Neutrophil (primary cell): Measurements from ENCODE around the gene RIPK3.

Source experiments
- H3K27ac ChIP-seq: fragments of 200-600 bp; sonication (generic); 2 replicates; pipeline ENCODE4 v1.5.1; 2016; ENCODE audit warnings: mild to moderate bottlenecking, moderate library complexity
- H3K27me3 ChIP-seq: fragments of 200-600 bp; sonication (generic); 2 replicates; pipeline ENCODE4 v1.6.0; 2016; ENCODE audit warnings: mild to moderate bottlenecking
- H3K36me3 ChIP-seq: fragments of 200-600 bp; sonication (generic); 2 replicates; pipeline ENCODE4 v1.5.1; 2017
- H3K4me1 ChIP-seq, 2 experiments: fragments of 200-600 bp in 1 of 2; sonication (generic) in 1 of 2; 1 replicate in 1 of 2; 2 replicates in 1 of 2; pipeline versions ENCODE4 v1.5.1 to v1.6.1; 2013 to 2016; ENCODE audit warnings: low read depth in 1 of 2, low read length in 1 of 2, mild to moderate bottlenecking in 1 of 2, moderate library complexity in 1 of 2; ENCODE audit not compliant: control insufficient read depth in 1 of 2, insufficient read depth in 1 of 2
- H3K4me3 ChIP-seq, 2 experiments: fragments of 200-600 bp in 1 of 2; sonication (generic) in 1 of 2; 1 replicate in 1 of 2; 2 replicates in 1 of 2; pipeline ENCODE4 v1.5.1; 2013 to 2016; ENCODE audit warnings: low read depth in 1 of 2, low read length in 1 of 2, mild to moderate bottlenecking in 1 of 2, moderate library complexity in 1 of 2
- H3K9me3 ChIP-seq: fragments of 200-600 bp; sonication (generic); 2 replicates; pipeline ENCODE4 v1.5.1; 2016
- CTCF ChIP-seq: fragments of 200-600 bp; sonication (generic); IDR thresholded peaks from 2 replicates; pipeline ENCODE4 v1.5.1; 2016; ENCODE audit warnings: antibody characterized with exemption

The RIPK3 gene

GRCh38 chr14:24365600-24366412, 26.0 kb upstream of the RIPK3 start:
- H3K9me3 ChIP-seq = no peaks in the 10 kb centered on the region
- H3K36me3 ChIP-seq = no peaks in the 10 kb centered on the region
- no peak overlapping the region for H3K27ac ChIP-seq
- H3K4me3 ChIP-seq = peak overlapping the region in 1 of 2 experiments; percentile 52
- H3K4me1 ChIP-seq = peaks cover 16 to 36% of the 10 kb centered on the region in 2 experiments
- no peak for TF ChIP-seq CTCF
- H3K27me3 ChIP-seq = peaks cover 98% of the 10 kb centered on the region

GRCh38 chr14:24364841-24365240, 25.1 kb upstream of the RIPK3 start:
- Histone ChIP-seq H3K27me3 (peaks cover 88% of the 10 kb centered on the region), H3K9me3 (no peaks in the 10 kb centered on the region), H3K4me3 (no peak overlapping the region), H3K27ac (no peak overlapping the region), H3K36me3 (no peaks in the 10 kb centered on the region), H3K4me1 (peaks cover 16 to 36% of the 10 kb centered on the region in 2 experiments)
- no peak for TF ChIP-seq CTCF

- H3K4me1 ChIP-seq = peaks cover 16 to 30% of the 10 kb centered on the region in 2 experiments
- no peaks in the 10 kb centered on the region for H3K36me3 ChIP-seq
- H3K4me3 ChIP-seq = no peak overlapping the region
- peaks cover 74% of the 10 kb centered on the region for H3K27me3 ChIP-seq
- H3K27ac ChIP-seq = no peak overlapping the region
- H3K9me3 ChIP-seq = no peaks in the 10 kb centered on the region
- TF ChIP-seq CTCF = no peak
Measured at GRCh38 chr14:24363401-24363800, 23.6 kb upstream of the RIPK3 start.

- no peak overlapping the region for H3K27ac ChIP-seq
- no peak overlapping the region for H3K4me3 ChIP-seq
Measured at GRCh38 chr14:24362241-24362960, 22.6 kb upstream of the RIPK3 start.

GRCh38 chr14:24361326-24361725, 21.5 kb upstream of the RIPK3 start:
- peaks cover 53% of the 10 kb centered on the region for H3K27me3 ChIP-seq

More at GRCh38 chr14:24362241-24362960, 22.6 kb upstream of the RIPK3 start:
- H3K36me3 ChIP-seq = no peaks in the 10 kb centered on the region
- H3K4me1 ChIP-seq = peaks cover 15 to 20% of the 10 kb centered on the region in 2 experiments
- peaks cover 64% of the 10 kb centered on the region for H3K27me3 ChIP-seq
- no peak for TF ChIP-seq CTCF
- H3K9me3 ChIP-seq = no peaks in the 10 kb centered on the region

More at GRCh38 chr14:24361326-24361725, 21.5 kb upstream of the RIPK3 start:
- Histone ChIP-seq H3K4me1 (peaks cover 5 to 9% of the 10 kb centered on the region in 2 experiments), H3K9me3 (no peaks in the 10 kb centered on the region), H3K27ac (no peak overlapping the region), H3K36me3 (no peaks in the 10 kb centered on the region), H3K4me3 (no peak overlapping the region)
- no peak for TF ChIP-seq CTCF
